ENCODE measurements around the gene RHOD. TPM values are rescaled to one million over a fixed set of nuclear protein-coding genes. Genes with fewer than 3 reads are reported as not detected.

RHOD gene
- polyA plus RNA-seq, 1 of the 3 experiments (the other 2 are of a cell fraction), result not detected

DNA sequence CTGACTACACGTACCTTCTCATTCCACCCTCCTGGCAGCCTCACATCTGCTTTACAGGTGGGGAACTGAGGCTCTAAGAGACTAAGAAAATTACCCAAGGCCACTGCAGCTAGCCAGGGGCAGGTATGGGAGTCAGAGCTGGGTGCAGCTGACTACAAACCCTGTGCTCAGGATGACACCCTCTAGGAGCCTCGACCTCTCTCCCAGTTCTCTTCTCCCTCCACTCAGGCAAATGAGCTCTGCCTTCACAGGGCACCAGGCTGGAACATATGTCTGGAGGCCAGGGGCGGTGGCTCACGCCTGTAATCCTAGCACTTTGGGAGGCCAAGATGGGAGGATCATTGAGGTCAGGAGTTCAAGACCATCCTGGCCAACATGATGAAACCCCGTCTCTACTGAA is 29.7 kb upstream of the RHOD start:
- TF ChIP-seq, protein P1, sequence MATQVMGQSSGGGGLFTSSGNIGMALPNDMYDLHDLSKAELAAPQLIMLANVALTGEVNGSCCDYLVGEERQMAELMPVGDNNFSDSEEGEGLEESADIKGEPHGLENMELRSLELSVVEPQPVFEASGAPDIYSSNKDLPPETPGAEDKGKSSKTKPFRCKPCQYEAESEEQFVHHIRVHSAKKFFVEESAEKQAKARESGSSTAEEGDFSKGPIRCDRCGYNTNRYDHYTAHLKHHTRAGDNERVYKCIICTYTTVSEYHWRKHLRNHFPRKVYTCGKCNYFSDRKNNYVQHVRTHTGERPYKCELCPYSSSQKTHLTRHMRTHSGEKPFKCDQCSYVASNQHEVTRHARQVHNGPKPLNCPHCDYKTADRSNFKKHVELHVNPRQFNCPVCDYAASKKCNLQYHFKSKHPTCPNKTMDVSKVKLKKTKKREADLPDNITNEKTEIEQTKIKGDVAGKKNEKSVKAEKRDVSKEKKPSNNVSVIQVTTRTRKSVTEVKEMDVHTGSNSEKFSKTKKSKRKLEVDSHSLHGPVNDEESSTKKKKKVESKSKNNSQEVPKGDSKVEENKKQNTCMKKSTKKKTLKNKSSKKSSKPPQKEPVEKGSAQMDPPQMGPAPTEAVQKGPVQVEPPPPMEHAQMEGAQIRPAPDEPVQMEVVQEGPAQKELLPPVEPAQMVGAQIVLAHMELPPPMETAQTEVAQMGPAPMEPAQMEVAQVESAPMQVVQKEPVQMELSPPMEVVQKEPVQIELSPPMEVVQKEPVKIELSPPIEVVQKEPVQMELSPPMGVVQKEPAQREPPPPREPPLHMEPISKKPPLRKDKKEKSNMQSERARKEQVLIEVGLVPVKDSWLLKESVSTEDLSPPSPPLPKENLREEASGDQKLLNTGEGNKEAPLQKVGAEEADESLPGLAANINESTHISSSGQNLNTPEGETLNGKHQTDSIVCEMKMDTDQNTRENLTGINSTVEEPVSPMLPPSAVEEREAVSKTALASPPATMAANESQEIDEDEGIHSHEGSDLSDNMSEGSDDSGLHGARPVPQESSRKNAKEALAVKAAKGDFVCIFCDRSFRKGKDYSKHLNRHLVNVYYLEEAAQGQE (IDR thresholded peaks at IDR 0.05; ENCODE audit: low read depth, low read length), result no peak
- no peak for TF ChIP-seq NFIC (IDR thresholded peaks at IDR 0.05; ENCODE audit: borderline replicate concordance)
- TF ChIP-seq EP300 (IDR thresholded peaks at IDR 0.05; ENCODE audit: borderline replicate concordance in 1 of 2, low read depth in 1 of 2, low read length in 1 of 2), result no peak
- no peak for TF ChIP-seq TEAD4 (IDR thresholded peaks at IDR 0.05; ENCODE audit: borderline replicate concordance, insufficient read depth)
- TF ChIP-seq, protein P2, sequence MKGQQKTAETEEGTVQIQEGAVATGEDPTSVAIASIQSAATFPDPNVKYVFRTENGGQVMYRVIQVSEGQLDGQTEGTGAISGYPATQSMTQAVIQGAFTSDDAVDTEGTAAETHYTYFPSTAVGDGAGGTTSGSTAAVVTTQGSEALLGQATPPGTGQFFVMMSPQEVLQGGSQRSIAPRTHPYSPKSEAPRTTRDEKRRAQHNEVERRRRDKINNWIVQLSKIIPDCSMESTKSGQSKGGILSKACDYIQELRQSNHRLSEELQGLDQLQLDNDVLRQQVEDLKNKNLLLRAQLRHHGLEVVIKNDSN (IDR thresholded peaks at IDR 0.05; ENCODE audit: borderline replicate concordance, low read depth), result no peak
- Histone ChIP-seq H3K4me3 (ENCODE audit: low read depth in 2 of 2, low read length in 1 of 2) (no peak overlapping the region), H3F3A (replicated peaks; ENCODE audit: insufficient read depth) (peaks cover 5% of the 10 kb centered on the region), H3K27me3 (ENCODE audit: insufficient read depth) (no peaks in the 10 kb centered on the region), H3K4me1 (ENCODE audit: control insufficient read depth in 1 of 2, insufficient read depth in 2 of 2, low read depth in 1 of 2, low read length in 1 of 2) (peaks cover 10 to 13% of the 10 kb centered on the region in 2 experiments; a peak in 2 of 4 replicates), H3K79me2 (ENCODE audit: insufficient read depth) (no peaks in the 10 kb centered on the region), H3K36me3 (replicated peaks in 1 of 2; ENCODE audit: control insufficient read depth in 1 of 2, insufficient read depth in 2 of 2, low read length in 1 of 2) (no peaks in the 10 kb centered on the region), H4K20me1 (ENCODE audit: insufficient read depth) (no peaks in the 10 kb centered on the region), H3K27ac (ENCODE audit: low read depth in 2 of 2, low read length in 1 of 2) (no peak overlapping the region), H3K4me2 (no peak overlapping the region), H3K9me3 (no peaks in the 10 kb centered on the region), H2AFZ (ENCODE audit: low read depth) (no peak overlapping the region), H3K9ac (no peak overlapping the region), H3K9me2 (no peaks in the 10 kb centered on the region)
- POLR2A ChIA-PET, result no interaction called here
- CTCF ChIA-PET, result interaction anchor here (0.9 to 2.3 kb wide), 6 partner anchors 10 to 356 kb away, joined by 3 to 7 read pairs (median 4); no protein-coding TSS in a partner anchor
- 92% methylated on average over 4 of the region's 5 CpGs for WGBS (ENCODE audit: low lambda C conversion rate)
- DNase-seq, result no peak

DNA sequence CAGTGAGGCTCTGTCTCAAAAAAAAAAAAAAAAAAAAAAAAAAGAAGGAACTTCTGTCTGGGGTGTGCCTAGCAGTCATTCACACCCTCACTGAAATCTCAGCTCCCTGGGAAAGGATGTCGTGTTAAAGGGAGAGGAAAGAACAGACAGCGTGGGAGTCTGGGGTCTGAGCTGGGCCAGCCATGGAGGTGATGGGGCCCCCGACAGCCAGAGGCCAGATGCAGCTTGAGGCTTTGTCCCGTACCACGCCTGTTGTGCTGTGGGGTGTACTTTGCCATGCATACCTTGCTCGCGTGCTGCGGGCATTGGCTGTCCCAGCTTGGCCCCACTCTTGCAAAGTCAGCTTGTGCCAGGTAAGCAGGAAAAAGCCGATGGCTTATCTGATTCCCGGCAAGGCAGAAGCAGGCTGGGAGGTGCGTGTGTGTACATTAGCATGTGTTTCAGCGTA is 29.1 kb upstream of the RHOD start:
- Histone ChIP-seq H3K36me3 (replicated peaks in 1 of 2; ENCODE audit: control insufficient read depth in 1 of 2, insufficient read depth in 2 of 2, low read length in 1 of 2) (no peaks in the 10 kb centered on the region), H3K27ac (ENCODE audit: low read depth in 2 of 2, low read length in 1 of 2) (no peak overlapping the region), H3K9ac (no peak overlapping the region), H3F3A (replicated peaks; ENCODE audit: insufficient read depth) (peaks cover 5% of the 10 kb centered on the region), H3K4me1 (ENCODE audit: control insufficient read depth in 1 of 2, insufficient read depth in 2 of 2, low read depth in 1 of 2, low read length in 1 of 2) (peaks cover 8 to 10% of the 10 kb centered on the region in 2 experiments; a peak in 2 of 4 replicates), H3K9me3 (no peaks in the 10 kb centered on the region), H4K20me1 (ENCODE audit: insufficient read depth) (no peaks in the 10 kb centered on the region), H3K4me3 (ENCODE audit: low read depth in 2 of 2, low read length in 1 of 2) (no peak overlapping the region), H2AFZ (ENCODE audit: low read depth) (no peak overlapping the region), H3K9me2 (no peaks in the 10 kb centered on the region), H3K27me3 (ENCODE audit: insufficient read depth) (no peaks in the 10 kb centered on the region), H3K4me2 (no peak overlapping the region), H3K79me2 (ENCODE audit: insufficient read depth) (no peaks in the 10 kb centered on the region)
- CTCF ChIA-PET, result interaction anchor here (0.9 to 2.3 kb wide), 6 partner anchors 11 to 349 kb away, joined by 3 to 12 read pairs (median 4); no protein-coding TSS in a partner anchor
- 87% methylated on average over 7 of the region's 12 CpGs for WGBS (ENCODE audit: low lambda C conversion rate)
- POLR2A ChIA-PET, result no interaction called here
- no peak for DNase-seq
- no peak for TF ChIP-seq GABPA (IDR thresholded peaks at IDR 0.05; ENCODE audit: low read depth)
- TF ChIP-seq MXI1 (IDR thresholded peaks at IDR 0.05; ENCODE audit: low read depth, low read length), result no peak
- TF ChIP-seq POLR2AphosphoS5 (IDR thresholded peaks at IDR 0.05; ENCODE audit: low read depth, low read length), result no peak
- TF ChIP-seq, protein P2 (IDR thresholded peaks at IDR 0.05; ENCODE audit: borderline replicate concordance, low read depth), result no peak
- no peak for TF ChIP-seq YY1 (IDR thresholded peaks at IDR 0.05; ENCODE audit: low read depth)
- TF ChIP-seq FOXJ3 (CRISPR knock-in tag; IDR thresholded peaks at IDR 0.05), result no peak
- no peak for TF ChIP-seq NRF1 (IDR thresholded peaks at IDR 0.05; ENCODE audit: low read depth, low read length)
- TF ChIP-seq RAD21 (IDR thresholded peaks at IDR 0.05; ENCODE audit: low read length), result no peak
- TF ChIP-seq, protein P3, sequence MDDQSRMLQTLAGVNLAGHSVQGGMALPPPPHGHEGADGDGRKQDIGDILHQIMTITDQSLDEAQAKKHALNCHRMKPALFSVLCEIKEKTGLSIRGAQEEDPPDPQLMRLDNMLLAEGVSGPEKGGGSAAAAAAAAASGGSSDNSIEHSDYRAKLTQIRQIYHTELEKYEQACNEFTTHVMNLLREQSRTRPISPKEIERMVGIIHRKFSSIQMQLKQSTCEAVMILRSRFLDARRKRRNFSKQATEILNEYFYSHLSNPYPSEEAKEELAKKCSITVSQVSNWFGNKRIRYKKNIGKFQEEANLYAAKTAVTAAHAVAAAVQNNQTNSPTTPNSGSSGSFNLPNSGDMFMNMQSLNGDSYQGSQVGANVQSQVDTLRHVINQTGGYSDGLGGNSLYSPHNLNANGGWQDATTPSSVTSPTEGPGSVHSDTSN (IDR thresholded peaks at IDR 0.05), result no peak
- TF ChIP-seq TEAD4 (IDR thresholded peaks at IDR 0.05; ENCODE audit: borderline replicate concordance, insufficient read depth), result no peak
- TF ChIP-seq RCOR1 (IDR thresholded peaks at IDR 0.05; ENCODE audit: low read length), result no peak
- TF ChIP-seq CHD2 (IDR thresholded peaks at IDR 0.05; ENCODE audit: low read length, partially characterized antibody), result no peak
- no peak for TF ChIP-seq RXRA (IDR thresholded peaks at IDR 0.05; ENCODE audit: borderline replicate concordance, low read depth)
- TF ChIP-seq, protein P4, sequence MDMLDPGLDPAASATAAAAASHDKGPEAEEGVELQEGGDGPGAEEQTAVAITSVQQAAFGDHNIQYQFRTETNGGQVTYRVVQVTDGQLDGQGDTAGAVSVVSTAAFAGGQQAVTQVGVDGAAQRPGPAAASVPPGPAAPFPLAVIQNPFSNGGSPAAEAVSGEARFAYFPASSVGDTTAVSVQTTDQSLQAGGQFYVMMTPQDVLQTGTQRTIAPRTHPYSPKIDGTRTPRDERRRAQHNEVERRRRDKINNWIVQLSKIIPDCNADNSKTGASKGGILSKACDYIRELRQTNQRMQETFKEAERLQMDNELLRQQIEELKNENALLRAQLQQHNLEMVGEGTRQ (IDR thresholded peaks at IDR 0.05; ENCODE audit: borderline replicate concordance, low read depth, low read length), result no peak
- TF ChIP-seq FOSL2 (IDR thresholded peaks at IDR 0.05; ENCODE audit: borderline replicate concordance, low read depth), result no peak
- TF ChIP-seq ELF1 (IDR thresholded peaks at IDR 0.05), result no peak
- no peak for TF ChIP-seq EZH2phosphoT487 (IDR thresholded peaks at IDR 0.05; ENCODE audit: borderline replicate concordance, low read depth)
- TF ChIP-seq TAF1 (IDR thresholded peaks at IDR 0.05; ENCODE audit: borderline replicate concordance, low read depth, low read length), result no peak

All from SK-N-SH (cell line).